ENCODE data around the gene MSMO1.

GRCh38 chr4:165324236-165324917 lies 3.1 kb upstream of the MSMO1 start:
- no peak for TF ChIP-seq CTCF (IDR thresholded peaks at IDR 0.05 in 8 of 11, conservative IDR thresholded peaks at IDR 0.05 in 3 of 11)
- TF ChIP-seq POLR2A (IDR thresholded peaks at IDR 0.05): no peak

Data from spleen (tissue), 7 donors.